SIG-M5 (cell line): ENCODE data around the gene KLK12.

Source experiments
- DNase-seq: peaks from one replicate; lab custom pipeline; 2025; lab: John Stamatoyannopoulos, UW

Gene KLK12

DNA sequence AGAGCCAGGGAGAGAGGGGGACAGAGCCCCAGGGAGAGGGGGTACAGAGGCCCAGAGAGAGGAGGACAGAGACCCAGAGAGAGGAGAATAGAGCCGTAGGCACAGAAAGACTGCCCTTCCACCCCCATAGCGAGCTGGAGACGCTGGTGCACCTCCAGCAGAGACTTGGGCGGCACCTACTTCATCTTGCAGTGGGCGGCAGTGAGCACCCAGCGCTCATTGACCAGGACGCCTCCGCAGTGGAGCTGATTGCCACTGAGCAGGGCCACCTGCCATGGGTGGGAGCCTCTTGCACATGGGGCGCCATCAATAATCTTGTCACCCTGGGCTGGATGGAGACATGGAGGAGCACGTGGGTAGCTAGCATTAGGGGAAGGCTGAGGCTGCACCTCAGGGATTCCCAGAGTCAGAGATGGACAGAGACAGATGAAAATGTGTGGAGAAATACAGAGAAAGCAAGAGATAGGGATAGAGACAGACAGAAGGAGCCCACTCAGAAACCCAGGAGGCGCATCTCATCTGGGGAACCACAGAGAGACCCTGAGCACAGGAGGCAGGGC, 53.1 kb downstream of the KLK12 start:
- no peak for DNase-seq

DNA sequence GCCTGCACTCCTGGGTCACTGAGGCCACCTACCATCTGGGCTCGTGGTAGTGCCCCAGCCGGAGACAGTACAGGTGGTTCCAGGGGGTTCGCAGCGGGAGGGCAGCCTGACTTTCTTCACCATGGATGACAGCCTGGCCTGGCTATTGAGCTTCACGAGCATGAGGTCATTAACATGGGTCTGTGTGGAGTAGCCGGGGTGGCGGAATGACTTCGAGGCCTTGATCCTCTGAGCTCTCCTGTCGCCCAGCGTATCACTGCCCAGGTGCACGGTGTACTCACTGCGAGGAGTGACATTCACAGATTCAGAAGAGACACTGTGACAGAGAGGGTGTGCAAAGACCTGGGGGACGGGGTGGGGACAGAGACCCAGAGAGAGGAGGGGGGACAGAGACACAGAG, 54.6 kb downstream of the KLK12 start:
- DNase-seq = no peak

DNA sequence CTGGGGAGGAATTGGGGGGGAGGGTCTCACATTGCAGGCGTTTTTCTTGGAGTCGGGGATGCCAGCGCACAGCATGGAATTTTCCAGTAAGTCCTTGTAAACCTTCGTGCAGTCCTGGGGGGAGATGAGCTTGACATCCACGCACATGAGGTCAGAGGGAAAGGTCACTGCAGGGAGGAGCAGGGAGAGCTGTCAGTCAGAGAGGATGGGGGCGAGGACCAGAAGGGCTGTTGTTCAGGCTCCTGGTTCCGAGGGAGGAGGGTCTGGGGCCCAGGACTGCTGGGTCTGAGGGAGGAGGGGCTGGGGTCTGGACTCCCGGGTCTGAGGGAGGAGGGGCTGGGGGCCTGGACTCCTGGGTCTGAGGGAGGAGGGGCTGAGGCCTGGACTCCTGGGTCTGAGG, 55.0 kb downstream of the KLK12 start:
- no peak for DNase-seq
